CD4-positive, alpha-beta T cell (primary cell): Measurements from ENCODE around the gene MCUB. TPM values are rescaled to one million over a fixed set of nuclear protein-coding genes. Genes with fewer than 3 reads are reported as not detected.

Experiments used
- ATAC-seq: fragments of 200-7000 bp; cut with Tn5 transposase; one replicate; pipeline ENCODE4 v1.10.0; 2022; ENCODE audit warnings: mild to moderate bottlenecking; ENCODE audit not compliant: poor library complexity
- CTCF ChIA-PET: fragments of 350-600 bp; sonication (Branson Sonifier 250); formaldehyde crosslinking; loops from one replicate; lab custom pipeline; 2021; ENCODE audit warnings: antibody characterized with exemption, inconsistent platforms; lab: Charles Lee
- POLR2A ChIA-PET: fragments of 350-600 bp; sonication (Branson Sonifier 250); formaldehyde crosslinking; loops from one replicate; lab custom pipeline; 2021; ENCODE audit warnings: antibody characterized with exemption, inconsistent platforms; lab: Charles Lee
- DNase-seq, 14 experiments: peaks; one replicate each; pipeline ENCODE4 v3.0.0-alpha.2; 2013 to 2020; ENCODE audit warnings: mixed read lengths in 2 of 14
- H3K27ac ChIP-seq, 2 donors: one replicate each; pipeline versions ENCODE4 v1.5.1 to v1.7.0; 2013; ENCODE audit warnings: low read length in 2 of 2, low read depth in 1 of 2, mild to moderate bottlenecking in 1 of 2
- H3K27me3 ChIP-seq, 2 experiments: 1 replicate in 1 of 2; 2 replicates in 1 of 2; pipeline versions ENCODE4 v1.6.1 to v1.7.0; 2013; ENCODE audit warnings: low read length in 2 of 2, control low read depth in 1 of 2, mild to moderate bottlenecking in 1 of 2, moderate library complexity in 1 of 2; ENCODE audit not compliant: insufficient read depth in 2 of 2, control insufficient read depth in 1 of 2
- H3K36me3 ChIP-seq: one replicate; pipeline ENCODE4 v1.6.1; 2013; ENCODE audit warnings: low read length, control low read depth; ENCODE audit not compliant: insufficient read depth
- H3K4me1 ChIP-seq: one replicate; pipeline ENCODE4 v1.6.1; 2013; ENCODE audit warnings: low read length, control low read depth; ENCODE audit not compliant: insufficient read depth
- H3K4me3 ChIP-seq: one replicate; pipeline ENCODE4 v1.5.1; 2013; ENCODE audit warnings: mild to moderate bottlenecking, low read length, moderate library complexity
- H3K9me3 ChIP-seq, 2 experiments: 1 replicate in 1 of 2; 2 replicates in 1 of 2; pipeline versions ENCODE4 v1.6.1 to v1.7.0; 2013; ENCODE audit warnings: low read length in 2 of 2, mild to moderate bottlenecking in 2 of 2, control low read depth in 1 of 2, moderate library complexity in 1 of 2; ENCODE audit not compliant: control insufficient read depth in 1 of 2, insufficient read depth in 1 of 2
- H3K27ac Mint-ChIP-seq: one replicate; pipeline ENCODE4 v1.8.0; 2020; ENCODE audit warnings: mixed read lengths
- H3K27me3 Mint-ChIP-seq: one replicate; pipeline ENCODE4 v1.8.0; 2021; ENCODE audit warnings: mixed read lengths
- H3K36me3 Mint-ChIP-seq: one replicate; pipeline ENCODE4 v1.8.0; 2021; ENCODE audit warnings: low read depth, mixed read lengths
- H3K4me1 Mint-ChIP-seq: one replicate; pipeline ENCODE4 v1.8.0; 2021; ENCODE audit warnings: low read depth, mixed read lengths
- H3K4me3 Mint-ChIP-seq: one replicate; pipeline ENCODE4 v1.8.0; 2020; ENCODE audit warnings: mild to moderate bottlenecking, mixed read lengths
- H3K9me3 Mint-ChIP-seq: one replicate; pipeline ENCODE4 v1.8.0; 2020; ENCODE audit warnings: mixed read lengths
- intact Hi-C, 2 experiments: fragments of 100-400 bp; cut with DNase I in 1 of 2; cut with micrococcal nuclease in 1 of 2; formaldehyde crosslinking; loops; one replicate each; pipeline versions ENCODE4 v1.15.1 to v1.9.0; 2023 to 2025; cut with DNase I, micrococcal nuclease
- total RNA-seq, 174 experiments: library from RNA in 2 of 174; stranded (reverse) in 2 of 174; gene quantifications; one replicate each; pipeline ENCODE4 v1.2.3 and lab custom pipeline; 2021 to 2026
- TF ChIP-seq, protein P1 (sequence below): fragments of 200-600 bp; IDR thresholded peaks from one replicate; pipeline ENCODE4 v1.8.0; 2022; ENCODE audit warnings: antibody characterized with exemption, mild to moderate bottlenecking

The MCUB gene
- total RNA-seq, 2 experiments from 2014 or later = 98.1 to 108 TPM

GRCh38 chr4:109713500-109713899 lies 153.5 kb downstream of the MCUB start:
- H3K4me1 Mint-ChIP-seq = peaks cover 4% of the 10 kb centered on the region
- Histone ChIP-seq H3K9me3 (no peaks in the 10 kb centered on the region), H3K4me3 (no peak overlapping the region), H3K27ac (no peak overlapping the region), H3K36me3 (peaks cover 34% of the 10 kb centered on the region), H3K4me1 (no peaks in the 10 kb centered on the region), H3K27me3 (no peaks in the 10 kb centered on the region)
- peaks cover 59% of the 10 kb centered on the region for H3K36me3 Mint-ChIP-seq
- no peak for DNase-seq
- no peak overlapping the region for H3K4me3 Mint-ChIP-seq
- no peak for ATAC-seq
- H3K9me3 Mint-ChIP-seq = no peaks in the 10 kb centered on the region
- ChIA-PET CTCF (no interaction called here), POLR2A (interaction anchor here (0.9 kb wide), 1 partner anchor 14 kb away, joined by 3 read pairs; no protein-coding TSS in a partner anchor)
- intact Hi-C loops = no loop called here
- H3K27ac Mint-ChIP-seq = no peak overlapping the region
- TF ChIP-seq, protein P1, sequence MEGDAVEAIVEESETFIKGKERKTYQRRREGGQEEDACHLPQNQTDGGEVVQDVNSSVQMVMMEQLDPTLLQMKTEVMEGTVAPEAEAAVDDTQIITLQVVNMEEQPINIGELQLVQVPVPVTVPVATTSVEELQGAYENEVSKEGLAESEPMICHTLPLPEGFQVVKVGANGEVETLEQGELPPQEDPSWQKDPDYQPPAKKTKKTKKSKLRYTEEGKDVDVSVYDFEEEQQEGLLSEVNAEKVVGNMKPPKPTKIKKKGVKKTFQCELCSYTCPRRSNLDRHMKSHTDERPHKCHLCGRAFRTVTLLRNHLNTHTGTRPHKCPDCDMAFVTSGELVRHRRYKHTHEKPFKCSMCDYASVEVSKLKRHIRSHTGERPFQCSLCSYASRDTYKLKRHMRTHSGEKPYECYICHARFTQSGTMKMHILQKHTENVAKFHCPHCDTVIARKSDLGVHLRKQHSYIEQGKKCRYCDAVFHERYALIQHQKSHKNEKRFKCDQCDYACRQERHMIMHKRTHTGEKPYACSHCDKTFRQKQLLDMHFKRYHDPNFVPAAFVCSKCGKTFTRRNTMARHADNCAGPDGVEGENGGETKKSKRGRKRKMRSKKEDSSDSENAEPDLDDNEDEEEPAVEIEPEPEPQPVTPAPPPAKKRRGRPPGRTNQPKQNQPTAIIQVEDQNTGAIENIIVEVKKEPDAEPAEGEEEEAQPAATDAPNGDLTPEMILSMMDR = no peak
- H3K27me3 Mint-ChIP-seq = no peaks in the 10 kb centered on the region

DNA sequence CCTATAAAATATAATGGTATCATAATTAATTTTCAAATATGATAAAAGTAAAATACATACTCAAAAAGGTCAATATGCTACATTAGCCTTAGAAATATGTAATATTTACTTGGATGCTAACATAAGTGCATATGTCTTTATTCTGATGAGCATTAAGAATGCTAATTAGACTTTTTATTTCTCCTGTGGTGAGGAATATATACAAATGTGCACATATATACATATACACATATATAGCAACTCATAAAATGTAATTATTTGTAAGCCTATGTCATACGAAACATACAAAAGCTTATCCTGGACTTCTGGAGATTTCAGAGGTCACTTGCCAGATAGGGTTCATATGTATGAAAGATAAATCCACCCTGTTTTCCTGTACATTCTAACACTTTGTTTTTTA lies 158.7 kb downstream of the MCUB start:
- POLR2A ChIA-PET = no interaction called here
- no peaks in the 10 kb centered on the region for H3K9me3 Mint-ChIP-seq
- Histone ChIP-seq H3K9me3 (no peaks in the 10 kb centered on the region), H3K27me3 (no peaks in the 10 kb centered on the region), H3K36me3 (peaks cover 20% of the 10 kb centered on the region), H3K27ac (no peak overlapping the region), H3K4me1 (no peaks in the 10 kb centered on the region), H3K4me3 (no peak overlapping the region)
- H3K4me3 Mint-ChIP-seq = no peak overlapping the region
- H3K27me3 Mint-ChIP-seq = no peaks in the 10 kb centered on the region
- TF ChIP-seq, protein P1 = no peak
- H3K4me1 Mint-ChIP-seq = peaks cover 16% of the 10 kb centered on the region
- intact Hi-C loops = no loop called here
- CTCF ChIA-PET = interaction anchor here (1.0 kb wide), 1 partner anchor 93 kb away, joined by 4 read pairs; no protein-coding TSS in a partner anchor
- H3K27ac Mint-ChIP-seq = no peak overlapping the region
- no peak for ATAC-seq
- peaks cover 36% of the 10 kb centered on the region for H3K36me3 Mint-ChIP-seq
- no peak for DNase-seq

- no peak overlapping the region for H3K27ac ChIP-seq
- no peaks in the 10 kb centered on the region for H3K27me3 ChIP-seq
- intact Hi-C loops = loop anchor here in 1 of 2 experiments (10.0 kb wide), 1 partner anchor 1095 kb away; the partner anchor contains the start of gene RPL34
- H3K9me3 Mint-ChIP-seq = no peaks in the 10 kb centered on the region
- no peak overlapping the region for H3K4me3 Mint-ChIP-seq
- no peak for ATAC-seq
- peaks cover 16% of the 10 kb centered on the region for H3K36me3 ChIP-seq
- CTCF ChIA-PET = no interaction called here
- H3K9me3 ChIP-seq = no peaks in the 10 kb centered on the region
- H3K4me1 Mint-ChIP-seq = peaks cover 16% of the 10 kb centered on the region
- TF ChIP-seq, protein P1 = no peak
- POLR2A ChIA-PET = no interaction called here
- H3K4me3 ChIP-seq = no peak overlapping the region
- no peak for DNase-seq
- no peaks in the 10 kb centered on the region for H3K4me1 ChIP-seq
- no peak overlapping the region for H3K27ac Mint-ChIP-seq
- peaks cover 34% of the 10 kb centered on the region for H3K36me3 Mint-ChIP-seq
- no peaks in the 10 kb centered on the region for H3K27me3 Mint-ChIP-seq
These were observed 159.6 kb downstream of the MCUB start for GRCh38 chr4:109719604-109720003.
